Fibroblast of the conjunctiva (primary cell): Measurements from ENCODE around the gene C6orf58.
"Not testable (repeated sequence)": the region's sequence is repeated elsewhere in the genome, so short reads cannot be mapped to it uniquely, and the experiment has no call there.

Experiments
- DNase-seq: peaks from one replicate; pipeline ENCODE4 v3.0.0-alpha.2; 2010; ENCODE audit warnings: low read depth

The C6orf58 gene

GRCh38 chr6:127590344-127590743 is 13.4 kb downstream of the C6orf58 start:
- no peak for DNase-seq

DNA sequence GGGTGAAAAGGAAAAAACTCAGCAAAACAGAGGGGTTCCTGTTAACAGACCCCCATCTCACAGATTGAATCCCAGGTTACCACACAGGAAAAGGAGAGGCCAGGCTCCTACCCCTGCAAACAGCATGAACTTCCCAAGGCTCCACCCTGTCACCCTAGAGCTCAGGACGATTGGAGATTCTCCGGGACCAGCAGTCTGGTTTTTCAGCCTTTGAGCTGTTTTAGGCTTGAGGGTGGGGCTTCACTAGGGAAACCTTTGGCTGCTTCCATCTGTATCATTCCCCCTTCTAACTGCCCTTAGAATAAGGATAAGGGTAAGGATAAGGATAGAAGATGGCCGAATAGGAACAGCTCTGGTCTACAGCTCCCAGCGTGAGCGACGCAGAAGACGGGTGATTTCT is 16.0 kb downstream of the C6orf58 start:
- DNase-seq = no peak

DNA sequence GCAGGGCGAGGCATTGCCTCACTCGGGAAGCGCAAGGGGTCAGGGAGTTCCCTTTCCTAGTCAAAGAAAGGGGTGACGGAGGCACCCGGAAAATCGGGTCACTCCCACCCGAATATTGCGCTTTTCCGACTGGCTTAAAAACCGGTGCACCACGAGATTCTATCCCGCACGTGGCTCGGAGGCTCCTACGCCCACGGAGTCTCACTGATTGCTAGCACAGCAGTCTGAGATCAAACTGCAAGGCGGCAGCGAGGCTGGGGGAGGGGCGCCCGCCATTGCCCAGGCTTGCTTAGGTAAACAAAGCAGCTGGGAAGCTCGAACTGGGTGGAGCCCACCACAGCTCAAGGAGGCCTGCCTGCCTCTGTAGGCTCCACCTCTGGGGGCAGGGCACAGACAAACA is 16.5 kb downstream of the C6orf58 start:
- DNase-seq = not testable (repeated sequence)

GRCh38 chr6:127606131-127606562 is 29.2 kb downstream of the C6orf58 start:
- peak; percentile 2 for DNase-seq

DNA sequence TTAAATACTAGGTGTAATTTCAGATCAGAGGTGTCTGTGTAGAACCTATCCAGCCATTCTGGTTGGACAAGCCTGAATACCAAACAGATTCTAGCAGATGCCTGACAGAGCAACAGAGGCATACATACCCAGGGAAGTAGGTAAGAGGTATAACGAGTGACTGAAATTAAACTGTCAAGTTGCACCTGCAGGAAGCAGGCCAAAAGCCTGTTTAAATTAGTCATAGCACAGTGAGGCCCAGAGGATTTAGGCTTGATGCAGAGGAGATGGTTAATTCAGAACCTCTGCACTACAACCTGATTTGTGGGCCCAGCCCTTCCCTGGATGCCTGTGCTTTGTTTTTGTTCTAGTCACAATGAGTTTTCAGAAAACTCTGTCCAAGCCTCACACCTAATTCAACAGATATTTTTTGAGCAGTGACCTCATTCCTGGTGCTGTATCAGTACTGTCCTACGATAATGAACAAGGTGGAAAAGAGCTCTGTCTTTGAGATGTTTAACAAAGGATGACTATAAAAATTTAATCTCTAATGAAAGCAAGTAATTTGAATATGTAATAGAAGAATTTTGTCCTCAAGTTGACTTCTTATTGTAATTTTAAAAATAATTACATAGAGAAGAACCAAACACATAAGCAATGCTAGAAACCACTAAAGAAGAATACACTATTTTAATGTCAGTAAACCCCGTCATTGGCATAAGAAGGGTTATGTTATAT is 31.7 kb downstream of the C6orf58 start:
- DNase-seq = no peak

- peak; percentile 1 for DNase-seq
Observed at GRCh38 chr6:127618729-127619128, 41.8 kb downstream of the C6orf58 start.

DNA sequence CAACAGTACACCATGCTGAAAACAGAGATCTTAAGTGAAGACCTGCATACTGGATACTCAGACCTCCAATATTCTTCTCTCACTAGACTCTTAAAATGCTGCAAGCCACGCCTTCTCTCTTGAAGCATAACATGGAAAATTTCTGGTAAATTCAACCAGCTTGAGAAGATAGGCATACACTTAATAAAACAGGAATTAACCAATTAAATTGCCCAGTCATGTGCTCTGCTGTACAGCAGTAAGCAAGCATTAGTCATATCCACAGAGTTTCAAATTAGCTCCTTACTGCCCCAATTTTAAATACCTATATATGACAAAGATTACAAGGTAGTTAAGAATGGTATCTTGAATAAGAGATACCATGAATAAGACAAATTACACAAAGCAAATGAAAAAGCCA is 53.8 kb downstream of the C6orf58 start:
- DNase-seq = no peak

DNA sequence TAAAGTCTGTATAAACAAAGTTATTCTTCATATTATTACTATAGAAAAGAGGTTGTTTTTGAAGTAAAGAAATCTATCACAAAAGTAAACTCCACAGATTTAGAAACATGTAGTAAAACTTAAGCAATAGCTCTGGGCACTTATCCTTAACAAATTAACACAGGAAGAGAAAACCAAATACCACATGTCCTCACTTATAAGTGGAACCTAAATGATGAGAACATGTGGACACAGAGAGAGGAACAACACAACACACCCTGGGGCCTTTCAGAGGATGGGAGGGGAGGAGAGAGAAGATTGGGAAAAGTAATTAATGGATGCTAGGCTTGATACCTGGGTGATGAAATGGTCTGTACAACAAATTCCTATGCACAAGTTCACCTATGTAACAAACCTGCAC is 57.2 kb downstream of the C6orf58 start:
- no peak for DNase-seq

GRCh38 chr6:127635091-127635490 is 58.1 kb downstream of the C6orf58 start:
- no peak for DNase-seq

DNA sequence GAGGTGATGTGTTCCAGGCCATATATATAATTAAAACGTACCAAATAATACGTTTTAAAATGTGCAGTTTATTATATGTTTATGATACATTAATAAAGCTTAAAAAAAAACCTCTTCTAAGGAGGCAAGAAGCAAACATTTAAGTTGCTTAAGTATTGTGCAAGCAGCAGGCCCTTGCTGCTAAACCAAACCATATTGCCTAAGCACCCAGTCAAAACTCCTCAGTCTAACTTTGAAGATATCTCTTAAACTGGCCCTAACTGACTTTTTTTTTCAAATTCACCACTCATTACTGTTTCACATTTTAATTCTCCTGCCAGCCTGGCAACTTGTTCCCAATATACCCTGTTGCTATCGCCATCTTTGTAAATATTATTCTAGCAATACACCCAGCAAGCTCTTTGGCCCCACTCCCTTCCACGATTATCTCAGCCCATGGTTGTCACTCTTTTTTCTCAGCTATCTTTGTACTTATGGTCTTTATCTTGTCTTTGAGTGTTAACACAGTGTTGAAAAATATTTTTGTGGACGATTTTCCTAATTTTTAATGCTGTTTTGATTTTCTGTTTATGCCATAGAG is 60.9 kb downstream of the C6orf58 start:
- DNase-seq = peak; percentile 3
